AG04449 (cell line): Measurements from ENCODE around the gene SIPA1L3.

Source experiments
- CTCF ChIA-PET: fragments of 350-600 bp; formaldehyde crosslinking; extraction: SDS; loops from one replicate; lab custom pipeline; 2021; ENCODE audit warnings: antibody characterized with exemption; lab: Yijun Ruan, JAX
- POLR2A ChIA-PET: fragments of 400-600, 350-600 bp; formaldehyde crosslinking; extraction: SDS; loops from one replicate; lab custom pipeline; 2020; ENCODE audit warnings: antibody characterized with exemption, inconsistent platforms; lab: Yijun Ruan, JAX
- DNase-seq: peaks from one replicate; pipeline ENCODE4 v3.0.0-alpha.2; 2010; ENCODE audit warnings: low read depth, low spot score
- H3K4me3 ChIP-seq: 2 replicates; pipeline ENCODE4 v1.5.1; 2011; ENCODE audit warnings: low read depth, mild to moderate bottlenecking, control low read depth, low read length
- TF ChIP-seq, protein P1 (sequence below): IDR thresholded peaks from one replicate; pipeline ENCODE4 v1.5.1; 2011; ENCODE audit warnings: mild to moderate bottlenecking, moderate library complexity, low read length, control low read depth, inconsistent platforms; ENCODE audit not compliant: insufficient read depth; ENCODE audit errors: missing control alignments

Gene SIPA1L3

DNA sequence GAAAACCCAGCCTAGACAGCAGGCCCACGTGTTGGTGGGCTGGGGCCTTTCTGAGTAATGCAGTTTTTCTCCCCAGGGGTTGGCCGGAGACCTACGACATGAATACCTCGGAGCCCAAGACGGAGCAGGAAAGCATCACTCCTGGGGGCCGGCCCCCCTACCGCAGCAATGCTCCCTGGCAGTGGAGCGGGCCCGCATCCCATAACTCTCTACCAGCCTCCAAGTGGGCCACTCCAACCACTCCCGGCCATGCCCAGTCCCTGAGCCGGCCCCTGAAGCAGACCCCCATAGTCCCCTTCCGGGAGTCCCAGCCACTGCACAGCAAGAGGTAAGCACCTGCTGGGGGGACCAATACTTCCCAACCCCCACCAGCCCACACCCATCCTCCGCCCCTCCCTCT lies 234.1 kb downstream of the SIPA1L3 start:
- no peak for DNase-seq
- CTCF ChIA-PET = interaction anchor here (1.3 to 9.5 kb wide), 5 partner anchors 8 to 246 kb away, joined by 3 to 72 read pairs (median 33); partner anchors contain the start of genes SIPA1L3 and WDR87
- POLR2A ChIA-PET = no interaction called here
- TF ChIP-seq, protein P1, sequence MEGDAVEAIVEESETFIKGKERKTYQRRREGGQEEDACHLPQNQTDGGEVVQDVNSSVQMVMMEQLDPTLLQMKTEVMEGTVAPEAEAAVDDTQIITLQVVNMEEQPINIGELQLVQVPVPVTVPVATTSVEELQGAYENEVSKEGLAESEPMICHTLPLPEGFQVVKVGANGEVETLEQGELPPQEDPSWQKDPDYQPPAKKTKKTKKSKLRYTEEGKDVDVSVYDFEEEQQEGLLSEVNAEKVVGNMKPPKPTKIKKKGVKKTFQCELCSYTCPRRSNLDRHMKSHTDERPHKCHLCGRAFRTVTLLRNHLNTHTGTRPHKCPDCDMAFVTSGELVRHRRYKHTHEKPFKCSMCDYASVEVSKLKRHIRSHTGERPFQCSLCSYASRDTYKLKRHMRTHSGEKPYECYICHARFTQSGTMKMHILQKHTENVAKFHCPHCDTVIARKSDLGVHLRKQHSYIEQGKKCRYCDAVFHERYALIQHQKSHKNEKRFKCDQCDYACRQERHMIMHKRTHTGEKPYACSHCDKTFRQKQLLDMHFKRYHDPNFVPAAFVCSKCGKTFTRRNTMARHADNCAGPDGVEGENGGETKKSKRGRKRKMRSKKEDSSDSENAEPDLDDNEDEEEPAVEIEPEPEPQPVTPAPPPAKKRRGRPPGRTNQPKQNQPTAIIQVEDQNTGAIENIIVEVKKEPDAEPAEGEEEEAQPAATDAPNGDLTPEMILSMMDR = no peak
- no peak overlapping the region for H3K4me3 ChIP-seq

DNA sequence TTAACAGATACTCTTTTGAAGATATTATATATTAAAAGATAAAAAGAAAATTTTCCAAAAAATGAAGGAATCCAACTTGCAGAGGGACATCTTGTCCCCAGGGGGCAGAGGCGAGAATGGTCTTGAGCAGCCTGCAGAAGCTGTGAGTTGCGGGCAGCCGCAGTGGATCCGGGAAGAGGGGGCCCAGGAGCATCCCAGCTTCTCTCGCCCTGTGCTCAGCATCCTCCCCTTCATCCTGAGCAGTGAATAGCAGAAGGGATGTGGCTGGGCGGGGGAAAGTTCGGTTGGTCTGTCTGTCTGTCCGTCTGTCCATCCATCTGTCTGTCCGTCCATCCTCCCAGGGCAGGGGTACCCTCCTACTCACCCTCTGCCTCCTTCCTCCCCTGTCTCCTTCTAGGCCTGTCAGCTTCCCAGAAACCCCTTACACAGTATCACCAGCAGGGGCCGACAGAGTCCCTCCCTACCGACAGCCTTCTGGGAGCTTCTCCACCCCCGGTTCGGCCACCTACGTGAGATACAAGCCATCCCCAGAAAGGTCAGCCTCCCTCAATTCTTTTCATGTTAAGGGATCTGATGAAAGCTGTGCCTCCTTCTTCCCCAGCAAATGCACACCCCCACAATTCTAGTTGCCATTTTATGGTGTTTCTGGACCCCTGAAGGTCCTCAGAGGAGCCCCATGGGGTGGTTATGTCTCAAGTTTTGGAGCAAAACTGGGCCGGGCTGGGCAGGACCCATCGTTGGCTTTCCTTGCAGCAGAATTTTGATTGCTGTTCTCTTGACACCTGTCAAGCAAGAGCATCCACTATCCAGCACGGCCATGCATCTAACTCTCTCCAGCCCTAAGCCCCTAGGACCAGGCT lies 235.4 kb downstream of the SIPA1L3 start:
- ChIA-PET POLR2A (interaction anchor here (0.6 kb wide), 1 partner anchor 16 kb away, joined by 3 read pairs; no protein-coding TSS in a partner anchor), CTCF (interaction anchor here (0.8 to 9.5 kb wide), 24 partner anchors 9 to 248 kb away, joined by 3 to 72 read pairs (median 5); partner anchors contain the start of genes SIPA1L3 and WDR87)
- DNase-seq = no peak
- H3K4me3 ChIP-seq = no peak overlapping the region
- TF ChIP-seq, protein P1 = peak; percentile 85

DNA sequence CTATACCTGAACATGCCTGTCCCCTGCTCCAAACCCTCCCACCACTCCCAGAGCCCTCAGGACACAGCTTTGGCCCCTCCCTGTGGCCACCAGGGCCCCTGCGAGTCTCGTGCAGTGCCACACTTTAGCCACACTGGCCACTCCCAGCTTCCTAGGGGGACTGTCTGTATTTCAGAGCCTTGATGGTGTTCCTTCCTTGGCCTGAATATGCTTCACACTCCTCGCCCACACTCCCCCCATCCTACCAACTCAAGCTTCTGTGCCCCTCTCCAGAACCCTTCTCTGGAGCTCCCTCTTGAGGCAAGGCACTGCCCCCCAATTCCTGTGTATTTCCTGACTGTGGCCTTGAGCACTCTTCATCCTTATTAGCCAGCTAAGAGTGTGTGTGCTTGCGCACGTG lies 236.8 kb downstream of the SIPA1L3 start:
- ChIA-PET POLR2A (interaction anchor here (0.7 kb wide), 1 partner anchor 141 kb away, joined by 3 read pairs; no protein-coding TSS in a partner anchor), CTCF (interaction anchor here (0.7 to 9.5 kb wide), 8 partner anchors 11 to 249 kb away, joined by 3 to 72 read pairs (median 4); partner anchors contain the start of genes SIPA1L3 and WDR87)
- H3K4me3 ChIP-seq = no peak overlapping the region
- DNase-seq = no peak
- TF ChIP-seq, protein P1 = peak; percentile 10

DNA sequence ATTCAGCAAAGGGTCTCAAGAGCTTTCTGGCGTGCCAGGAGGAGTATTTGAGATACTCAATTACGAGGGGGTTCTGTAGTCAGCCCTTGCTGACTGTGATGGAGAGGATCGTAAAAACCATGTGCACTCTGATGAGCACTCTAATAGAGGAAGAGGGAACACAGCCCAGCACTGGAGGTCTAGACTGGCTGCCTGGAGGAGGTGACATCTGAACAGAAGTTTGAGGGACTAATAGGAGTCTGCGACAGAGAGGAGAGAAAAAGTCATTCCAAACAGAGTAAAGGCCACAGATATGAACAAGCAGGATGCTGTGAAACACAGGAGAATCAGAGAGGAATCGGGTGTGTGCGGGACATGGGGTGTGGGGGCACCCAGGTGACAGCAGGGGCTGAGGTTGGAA lies 237.7 kb downstream of the SIPA1L3 start:
- DNase-seq = no peak
- POLR2A ChIA-PET = no interaction called here
- no peak overlapping the region for H3K4me3 ChIP-seq
- TF ChIP-seq, protein P1 = no peak
- CTCF ChIA-PET = interaction anchor here (0.7 to 9.5 kb wide), 4 partner anchors 12 to 245 kb away, joined by 3 to 72 read pairs (median 24); partner anchors contain the start of genes SIPA1L3 and WDR87

DNA sequence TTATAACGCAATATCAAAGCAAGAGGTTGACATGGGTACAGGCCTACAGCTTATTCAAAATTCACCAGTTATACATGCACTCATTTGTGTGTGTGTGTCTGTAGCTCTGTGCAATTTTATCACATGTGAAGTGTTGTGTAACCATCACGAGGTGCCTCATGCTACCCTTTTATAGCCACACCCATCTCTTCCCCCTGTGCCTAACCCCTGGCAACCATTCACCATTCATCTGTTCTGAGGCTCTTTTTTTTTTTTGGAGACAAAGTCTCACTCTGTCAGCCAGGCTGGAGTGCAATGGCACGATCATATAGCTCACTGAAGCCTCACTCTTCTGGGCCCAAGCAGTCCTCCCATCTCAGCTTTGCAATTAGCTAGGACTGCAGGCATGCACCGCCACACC lies 238.6 kb downstream of the SIPA1L3 start:
- TF ChIP-seq, protein P1 = no peak
- ChIA-PET CTCF (interaction anchor here (1.1 to 9.5 kb wide), 3 partner anchors 12 to 246 kb away, joined by 3 to 72 read pairs (median 3); partner anchors contain the start of genes SIPA1L3 and WDR87), POLR2A (no interaction called here)
- H3K4me3 ChIP-seq = no peak overlapping the region
- DNase-seq = no peak

DNA sequence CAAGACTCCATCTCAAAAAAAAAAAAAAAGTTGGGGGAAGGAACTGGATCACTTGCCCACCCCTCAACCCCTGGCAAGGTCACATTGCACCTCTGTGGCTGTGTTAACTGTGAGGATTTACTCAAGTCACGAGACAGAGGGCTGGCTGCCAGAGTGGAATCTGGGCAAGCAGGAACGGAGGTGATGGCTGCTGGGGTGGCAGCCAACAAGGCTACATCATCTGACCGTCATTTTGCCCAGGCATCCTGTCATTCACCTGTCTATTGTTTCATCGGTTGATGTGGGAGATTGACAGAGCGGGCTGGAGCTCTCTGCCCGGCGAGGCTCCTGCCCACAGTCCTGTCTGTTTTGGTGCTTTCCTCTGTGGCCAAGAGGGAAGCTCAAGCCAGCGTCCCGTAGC lies 241.3 kb downstream of the SIPA1L3 start:
- TF ChIP-seq, protein P1 = no peak
- DNase-seq = no peak
- ChIA-PET POLR2A (no interaction called here), CTCF (interaction anchor here (1.0 to 2.7 kb wide), 3 partner anchors 14 to 246 kb away, joined by 3 to 12 read pairs (median 7); no protein-coding TSS in a partner anchor)
- no peak overlapping the region for H3K4me3 ChIP-seq
